Stimulated activated CD4-positive, alpha-beta T cell treated with anti-CD3 and anti-CD28 coated beads, TNF-alpha, amount 100 ng/mL, for 48 hours (primary cell): ENCODE data around the gene WFDC11.

Experiments
- DNase-seq, 3 donors: peaks; one replicate each; pipeline ENCODE4 v3.0.0-alpha.2; 2020; ENCODE audit warnings: low read depth in 3 of 3

Gene WFDC11

DNA sequence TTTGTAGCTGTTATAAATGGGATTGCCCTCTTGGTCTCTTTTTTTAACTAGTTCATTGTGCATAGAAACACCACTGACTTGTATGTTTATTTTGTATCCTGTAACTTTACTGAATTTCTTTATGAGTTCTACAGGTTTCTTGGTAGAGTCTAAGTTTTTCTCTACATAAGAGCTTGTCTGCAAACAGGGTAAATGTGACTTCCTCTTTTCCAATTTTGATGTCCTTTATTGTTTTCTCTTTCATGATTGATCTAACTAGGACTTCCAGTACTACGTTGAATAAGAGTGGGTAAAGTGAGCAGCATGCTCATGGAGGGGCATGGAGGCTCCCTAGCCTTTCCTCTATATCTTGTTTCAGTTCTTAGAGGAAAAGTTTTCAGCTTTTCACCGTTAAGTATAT lies 43.5 kb downstream of the WFDC11 start:
- no peak for DNase-seq

- DNase-seq: no peak
Observed at GRCh38 chr20:45621593-45621992, 48.4 kb downstream of the WFDC11 start.

- no peak for DNase-seq
Observed at GRCh38 chr20:45617591-45617990, 52.4 kb downstream of the WFDC11 start.

DNA sequence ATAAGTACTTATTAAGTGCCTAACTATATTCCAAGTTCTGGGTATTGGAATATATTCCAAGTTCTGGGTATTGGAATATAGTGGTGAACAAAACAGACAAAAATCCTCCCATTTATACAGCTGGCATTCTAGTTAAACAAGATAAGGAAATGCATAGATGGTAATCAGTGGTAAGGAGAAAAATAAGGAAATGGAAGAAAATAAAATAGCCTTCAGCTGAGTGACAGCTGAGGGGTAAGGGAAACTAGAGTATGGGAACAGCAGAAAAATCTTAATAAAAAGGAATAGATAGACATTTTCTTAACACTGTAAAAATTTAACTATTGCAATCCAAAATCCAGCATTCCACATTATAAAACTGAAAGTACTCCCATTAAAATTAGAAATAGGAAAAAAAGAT lies 57.7 kb downstream of the WFDC11 start:
- DNase-seq: no peak

DNA sequence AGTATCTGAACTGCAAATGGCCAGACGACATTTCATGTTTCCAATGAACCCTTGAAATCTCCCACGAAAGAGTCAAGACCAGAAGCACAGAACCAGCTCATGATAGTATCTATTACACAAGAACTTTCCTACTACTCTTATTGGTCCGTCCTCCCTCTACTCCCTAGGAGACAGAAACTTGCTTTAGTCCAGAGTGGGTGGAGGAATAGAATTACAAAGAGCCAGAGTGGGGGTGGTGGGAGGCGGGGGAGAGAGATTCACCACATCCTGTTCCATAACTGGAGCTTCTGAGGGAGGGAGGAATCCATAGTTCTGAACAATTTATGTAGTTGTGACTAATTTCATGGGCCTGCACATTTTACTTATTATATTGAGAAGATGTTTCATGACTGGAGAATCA lies 59.0 kb downstream of the WFDC11 start:
- peak; percentile 39 to 62 (median 48) for DNase-seq

- no peak for DNase-seq
Observed at GRCh38 chr20:45607810-45608209, 62.2 kb downstream of the WFDC11 start.
